ENCODE measurements around the gene UBA52.
"Not testable (repeated sequence)": the region's sequence is repeated elsewhere in the genome, so short reads cannot be mapped to it uniquely, and the experiment has no call there.

Gene UBA52

DNA sequence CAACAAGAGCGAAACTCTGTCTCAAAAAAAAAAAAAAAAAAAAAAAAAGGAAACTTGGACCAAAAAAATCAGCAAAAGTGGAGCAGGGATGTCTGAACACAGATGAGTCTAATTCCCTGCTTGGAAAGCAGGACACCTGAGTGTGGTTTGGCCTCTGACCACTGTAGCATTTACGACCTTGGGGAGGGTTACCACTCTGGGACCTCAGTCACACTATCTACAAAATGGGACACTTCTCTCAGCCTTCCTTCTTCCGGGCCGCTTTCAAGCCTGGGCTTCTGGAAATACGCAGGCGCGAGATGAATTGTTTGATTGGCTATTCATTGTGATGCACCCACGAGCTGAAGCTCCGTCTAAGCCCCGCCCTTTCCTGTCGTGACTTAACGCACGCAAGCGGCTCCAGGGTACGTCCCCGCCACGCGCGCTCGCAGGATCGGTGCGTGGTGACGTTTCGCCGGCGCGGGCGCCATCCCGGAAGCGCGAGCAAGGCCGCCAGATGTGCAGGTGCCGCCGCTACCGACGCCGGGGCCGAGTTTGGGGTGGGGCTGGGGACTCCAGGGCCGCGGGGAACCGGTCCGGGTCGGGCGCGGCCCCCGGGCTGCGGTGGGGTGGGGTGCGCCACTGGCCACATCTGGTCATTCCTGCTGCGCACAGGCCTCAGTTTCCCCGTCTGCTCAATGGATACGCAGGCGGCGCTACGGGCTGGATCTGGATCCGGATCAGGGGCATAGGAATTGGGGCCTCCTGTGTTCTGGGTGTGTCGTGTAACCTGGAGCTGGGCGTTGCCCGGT is 14.1 kb upstream of the UBA52 start, which contains the start of gene KXD1:
Gene KXD1 (plus strand): TSS at position 460 of the 791 bp plus-strand sequence. CDS start 4,187 bp downstream, outside the sequence.
- peak; percentile 92 to 98 (median 94) for DNase-seq

DNA sequence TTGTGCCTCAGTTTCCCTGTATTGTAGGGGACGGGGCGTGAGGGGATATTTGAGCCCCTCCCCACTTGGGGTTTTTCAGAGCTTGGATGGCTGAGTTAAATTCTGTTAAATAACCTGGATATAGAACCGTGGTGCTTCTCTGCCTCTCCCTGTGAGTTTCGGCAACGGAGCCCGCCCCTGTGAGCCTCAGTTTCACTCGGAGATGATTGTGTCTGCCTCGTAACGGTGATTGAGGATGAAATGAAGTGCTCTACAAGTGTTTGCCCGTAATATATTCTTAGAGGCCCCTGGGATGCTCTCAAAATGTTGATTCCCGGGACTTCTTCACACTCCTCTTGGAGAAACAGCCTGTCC is 13.5 kb upstream of the UBA52 start:
- no peak for DNase-seq

- no peak for DNase-seq
These were observed 13.1 kb upstream of the UBA52 start for GRCh38 chr19:18558604-18559003.

GRCh38 chr19:18559685-18560084 is 12.0 kb upstream of the UBA52 start:
- DNase-seq: no peak

DNA sequence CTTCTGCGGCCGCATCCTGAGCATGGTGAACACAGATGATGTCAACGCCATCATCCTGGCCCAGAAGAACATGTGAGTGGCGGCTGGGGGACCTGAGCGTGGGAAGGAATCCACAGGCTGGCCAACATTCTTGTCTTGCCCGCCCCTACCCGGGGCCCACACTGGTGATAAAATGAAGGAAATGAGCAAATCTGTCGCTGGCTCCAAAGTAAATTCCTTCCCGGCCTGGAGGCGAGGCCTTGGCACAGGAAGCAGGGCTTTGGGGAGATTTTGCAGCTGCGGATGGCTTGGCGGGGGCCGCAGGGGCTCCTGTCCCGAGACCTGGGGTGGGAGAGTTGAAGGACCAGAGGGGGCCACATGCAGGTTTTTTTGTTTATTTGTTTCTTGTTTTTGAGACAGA is 9.6 kb upstream of the UBA52 start:
- no peak for DNase-seq

DNA sequence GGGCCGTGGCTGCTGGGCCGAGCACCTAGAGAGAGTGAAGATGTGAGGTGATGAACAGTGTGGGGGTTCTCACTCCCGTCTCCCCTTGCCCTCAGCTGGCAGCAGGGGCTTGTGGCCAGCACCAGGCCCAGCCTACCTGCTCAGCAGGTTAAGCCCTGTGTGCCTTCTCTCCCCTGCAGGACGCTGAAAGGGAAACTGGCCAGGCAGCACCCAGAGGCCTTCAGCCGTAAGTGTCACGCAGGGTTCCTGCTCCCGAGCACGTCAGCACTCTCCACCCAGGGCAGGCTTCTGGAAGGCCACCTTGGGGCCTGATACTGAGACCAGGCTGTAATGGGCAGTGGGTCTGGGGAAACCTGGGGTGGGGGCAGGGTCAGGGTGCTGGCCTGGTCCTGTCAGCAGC is 4.7 kb upstream of the UBA52 start:
- no peak for DNase-seq

- no peak for DNase-seq
These were observed 3.3 kb upstream of the UBA52 start for GRCh38 chr19:18568367-18568766.

DNA sequence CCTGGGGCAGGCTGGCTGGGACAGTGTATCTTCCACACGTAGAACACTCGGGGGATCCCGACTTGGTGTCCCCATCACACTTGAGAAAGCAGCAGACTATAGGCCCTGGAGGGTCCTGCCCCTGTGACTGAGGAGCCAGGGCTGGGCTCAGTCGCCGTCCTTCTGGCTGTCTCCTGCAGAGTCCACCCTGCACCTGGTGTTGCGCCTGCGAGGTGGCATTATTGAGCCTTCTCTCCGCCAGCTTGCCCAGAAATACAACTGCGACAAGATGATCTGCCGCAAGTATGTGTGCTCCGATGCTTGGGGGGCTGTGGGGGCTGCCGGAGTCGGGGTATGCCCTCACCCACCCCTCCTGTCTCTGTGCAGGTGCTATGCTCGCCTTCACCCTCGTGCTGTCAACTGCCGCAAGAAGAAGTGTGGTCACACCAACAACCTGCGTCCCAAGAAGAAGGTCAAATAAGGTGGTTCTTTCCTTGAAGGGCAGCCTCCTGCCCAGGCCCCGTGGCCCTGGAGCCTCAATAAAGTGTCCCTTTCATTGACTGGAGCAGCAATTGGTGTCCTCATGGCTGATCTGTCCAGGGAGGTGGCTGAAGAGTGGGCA is 3.1 kb downstream of the UBA52 start:
- DNase-seq: no peak

DNA sequence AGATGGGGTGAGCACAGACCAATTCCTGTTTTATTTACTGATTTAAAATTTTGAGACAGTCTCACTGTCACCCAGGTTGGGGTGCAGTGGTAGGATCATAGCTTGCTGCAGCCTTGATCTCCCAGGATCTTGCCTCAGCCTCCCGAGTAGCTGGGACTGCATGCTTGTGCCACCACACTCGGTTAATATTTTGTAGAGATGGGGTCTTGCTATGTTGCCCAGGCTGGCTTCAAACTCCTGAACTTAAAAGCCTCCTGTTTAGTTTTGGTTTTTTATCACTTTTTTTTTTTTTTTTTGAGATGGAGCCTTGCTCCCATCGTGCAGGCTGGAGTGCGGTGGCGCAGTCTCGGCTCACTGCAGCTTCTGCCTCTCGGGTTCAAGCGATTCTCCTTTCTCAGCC is 4.7 kb downstream of the UBA52 start:
- DNase-seq: no peak

GRCh38 chr19:18577365-18577914 is 5.8 kb downstream of the UBA52 start:
- no peak for DNase-seq

- DNase-seq: no peak
These were observed 8.7 kb downstream of the UBA52 start for GRCh38 chr19:18580311-18580710.

DNA sequence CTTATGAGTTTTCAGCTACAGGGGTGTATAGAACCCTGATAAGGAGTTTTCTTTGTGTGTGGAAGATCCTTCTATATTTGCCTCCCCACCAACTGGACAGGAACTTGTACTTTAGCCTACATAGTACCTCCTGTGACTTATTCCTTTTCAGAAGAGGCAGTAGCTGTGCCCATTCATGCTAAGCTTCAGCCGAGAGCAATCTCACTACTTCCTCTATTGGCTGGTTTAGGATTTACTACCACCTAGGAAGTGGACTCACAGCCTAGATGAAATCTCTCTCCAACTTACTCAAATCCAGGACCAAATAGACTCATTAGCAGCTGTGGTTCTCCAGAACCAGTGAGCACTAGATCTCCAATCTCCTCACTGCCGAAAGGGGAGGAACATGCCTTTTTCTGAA is 14.6 kb downstream of the UBA52 start:
- DNase-seq: no peak

DNA sequence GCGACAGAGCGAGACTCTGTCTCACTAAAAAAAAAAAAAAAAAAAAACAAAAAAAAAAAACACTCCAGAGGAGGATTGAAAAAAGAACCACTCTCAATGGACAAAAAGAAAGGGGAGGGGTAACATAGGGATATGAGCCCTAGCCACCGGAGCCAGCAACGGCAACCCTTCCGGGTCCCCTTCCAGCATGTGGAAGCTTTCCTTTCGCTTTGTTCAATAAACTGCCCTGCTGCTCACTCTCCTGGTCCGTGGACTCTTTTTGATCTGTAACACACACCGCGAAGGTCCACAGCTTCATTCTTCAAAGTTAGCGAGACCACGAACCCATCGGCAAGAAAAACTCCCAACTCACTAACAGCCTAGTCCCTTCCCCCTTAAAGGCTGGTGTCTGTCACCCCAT is 15.9 kb downstream of the UBA52 start:
- no peak for DNase-seq

DNA sequence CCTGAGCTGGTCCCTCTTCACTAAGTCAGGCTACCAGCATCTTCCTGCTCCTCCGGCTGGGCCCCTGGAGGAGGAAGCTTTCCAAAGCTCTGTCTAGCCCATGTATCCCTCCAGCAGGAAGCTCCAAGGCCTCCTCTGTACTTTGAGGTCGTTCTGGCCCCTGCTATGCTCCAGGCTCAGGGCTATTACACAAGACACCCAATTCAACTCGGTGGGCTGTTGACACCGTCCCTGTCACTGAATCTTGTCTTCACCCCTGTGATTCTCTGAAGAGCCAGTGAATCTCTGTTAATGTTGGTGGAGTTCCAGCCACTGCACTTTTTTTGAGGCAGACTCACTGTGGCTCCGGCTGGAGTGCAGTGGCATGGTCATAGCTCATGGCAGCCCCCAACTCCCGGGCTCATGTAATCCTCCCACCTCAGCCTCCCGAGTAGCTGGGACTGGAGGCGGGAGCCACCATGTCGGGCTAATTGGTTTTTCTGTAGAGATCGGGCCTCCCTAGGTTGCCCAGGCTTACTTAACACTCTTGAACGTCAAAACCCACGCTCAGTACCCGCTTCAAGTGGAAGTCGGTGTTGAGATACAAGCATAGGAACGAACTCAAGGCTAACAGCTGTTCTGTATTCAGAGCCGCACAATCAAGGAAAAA is 16.4 kb downstream of the UBA52 start:
- DNase-seq: no peak

DNA sequence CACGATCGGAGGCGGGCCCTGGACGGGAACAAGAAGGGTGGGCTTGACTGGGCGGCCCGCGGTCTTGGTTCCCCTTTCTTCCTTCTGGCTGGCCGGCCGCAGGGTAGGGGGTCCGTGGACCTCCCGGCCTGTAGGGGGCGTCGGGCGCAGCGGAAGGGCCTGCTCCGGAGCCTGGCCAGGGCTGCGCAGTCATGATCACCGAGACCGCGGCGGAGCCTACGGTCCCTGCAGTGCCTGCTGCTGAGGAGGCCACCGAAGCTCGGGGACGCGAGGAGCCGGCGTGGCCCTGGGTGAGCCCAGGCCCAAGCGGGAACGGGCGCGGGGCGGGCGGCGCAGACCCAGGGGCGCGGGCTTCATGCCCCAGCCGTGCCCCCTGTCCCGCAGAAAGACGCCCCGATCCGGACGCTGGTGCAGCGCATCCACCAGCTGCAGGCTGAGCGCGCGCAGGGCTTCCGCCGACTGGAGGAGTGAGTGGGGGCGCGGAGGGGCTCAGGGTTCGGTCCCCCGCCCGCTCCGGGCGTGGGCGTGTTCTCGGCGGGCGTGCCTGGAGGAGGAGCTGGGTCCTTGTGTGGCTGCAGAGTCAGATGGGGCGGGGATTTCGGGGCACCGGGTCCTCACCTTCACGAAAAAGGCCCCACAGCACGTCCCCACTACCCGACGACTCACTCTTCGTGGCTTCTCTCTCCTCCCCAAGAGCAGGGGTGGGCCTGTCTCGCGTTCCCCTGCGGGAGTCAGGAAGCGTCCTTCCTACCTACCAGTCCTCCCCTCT is 17.1 kb downstream of the UBA52 start, which contains the start of gene REX1BD:
Gene REX1BD (plus strand): TSS at position 188 of the 769 bp plus-strand sequence. CDS start 4 bp downstream, at position 192.
- DNase-seq: peak; percentile 75 to 81 (median 78)

DNA sequence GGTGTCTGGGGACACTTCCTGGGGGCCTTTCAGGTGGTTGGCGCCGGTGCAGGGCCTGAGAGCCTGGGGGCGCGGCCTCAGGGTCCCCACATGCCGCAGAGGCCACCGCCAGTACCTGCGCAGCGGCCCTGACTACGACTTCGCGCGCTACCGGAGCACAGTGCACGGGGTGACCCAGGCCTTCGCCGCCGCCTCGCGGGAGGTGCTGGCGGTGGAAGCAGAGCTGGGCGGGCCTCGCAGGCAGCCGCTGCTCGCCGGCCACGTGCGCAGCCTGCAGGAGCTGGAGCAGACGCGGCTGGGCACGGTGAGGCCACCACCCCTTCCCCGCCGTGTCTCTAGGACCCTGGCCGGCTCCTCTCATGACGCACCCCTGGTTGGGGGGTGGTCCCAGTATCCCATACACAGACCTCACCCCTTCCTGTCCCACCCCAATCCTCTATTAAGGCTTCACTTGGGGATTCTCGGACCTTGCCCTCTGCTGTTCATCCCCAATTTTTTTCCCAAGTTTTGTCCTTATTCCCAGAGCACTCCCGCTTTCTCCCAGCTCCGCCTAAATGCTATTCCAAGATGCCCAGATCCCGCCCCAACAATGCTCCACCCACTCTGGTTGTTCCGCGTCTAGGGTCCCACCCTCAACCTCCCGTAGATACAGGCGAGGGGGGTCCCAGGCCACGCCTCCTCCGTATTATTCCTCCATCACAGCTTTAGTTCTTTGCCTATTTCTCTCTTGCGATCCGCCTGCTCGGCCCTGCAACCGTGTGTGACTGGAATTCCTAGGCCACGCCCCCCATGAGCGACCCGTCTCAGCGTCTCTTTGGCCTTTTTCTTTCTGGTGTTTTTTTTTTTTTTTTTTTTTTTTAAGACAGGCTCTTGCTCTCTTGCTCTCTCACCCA is 18.0 kb downstream of the UBA52 start:
- DNase-seq: peak; percentile 46 to 60 (median 52)

- DNase-seq: no peak
These were observed 18.9 kb downstream of the UBA52 start for GRCh38 chr19:18590273-18591272.

- DNase-seq: no peak
These were observed 20.2 kb downstream of the UBA52 start for GRCh38 chr19:18591735-18592385.

DNA sequence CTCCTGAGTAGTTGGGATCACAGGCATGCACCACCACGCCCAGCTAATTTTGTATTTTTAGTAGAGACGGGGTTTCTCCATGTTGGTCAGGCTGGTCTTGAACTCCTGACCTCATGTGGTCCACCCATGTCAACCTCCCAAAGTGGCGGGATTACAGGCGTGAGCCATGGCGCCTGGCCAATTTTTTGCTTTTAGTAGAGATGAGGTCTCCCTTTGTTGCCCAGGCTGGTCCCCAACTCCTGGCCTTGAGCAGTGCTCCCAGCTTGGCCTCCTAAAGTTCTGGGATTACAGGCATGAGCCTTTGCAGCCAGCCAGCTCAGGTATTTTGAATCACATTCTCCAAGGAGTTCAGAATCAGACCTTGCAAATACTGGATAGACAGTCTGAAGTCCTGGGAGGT is 21.1 kb downstream of the UBA52 start:
- not testable (repeated sequence) for DNase-seq

Measured in activated CD4-positive, CD25-positive, alpha-beta regulatory T cell (primary cell).